GM18861 (cell line): ENCODE measurements around the gene SLC22A16.
"Not testable (repeated sequence)": the region's sequence is repeated elsewhere in the genome, so short reads cannot be mapped to it uniquely, and the experiment has no call there.

ENCODE experiments used
- ATAC-seq: cut with Tn5 transposase; IDR thresholded peaks from one replicate; pipeline ENCODE4 v1.9.1; 2021; ENCODE audit not compliant: unreplicated experiment

SLC22A16 gene

GRCh38 chr6:110490110-110490509 lies 13.7 kb upstream of the SLC22A16 start:
- ATAC-seq, result no peak

GRCh38 chr6:110488606-110489190 lies 12.3 kb upstream of the SLC22A16 start:
- no peak for ATAC-seq

DNA sequence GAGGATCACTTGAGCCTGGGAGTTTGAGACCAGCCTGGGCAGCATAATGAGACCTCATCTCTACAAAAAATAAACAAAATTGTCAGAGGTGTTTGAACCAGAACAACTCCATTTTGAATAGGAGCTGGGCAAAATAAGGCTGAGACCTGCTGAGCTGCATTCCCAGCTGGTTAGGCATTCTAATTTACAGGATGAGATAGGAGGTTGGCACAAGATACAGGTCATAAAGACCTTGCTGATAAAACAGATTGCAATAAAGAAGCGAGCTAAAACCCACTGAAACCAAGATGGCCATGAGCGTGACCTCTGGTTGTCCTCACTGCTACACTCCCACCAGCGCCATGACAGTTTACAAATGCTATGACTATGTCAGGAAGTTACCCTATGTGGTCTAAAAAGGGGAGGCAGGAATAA lies 11.6 kb upstream of the SLC22A16 start:
- ATAC-seq, result not testable (repeated sequence)

- ATAC-seq, result no peak
Measured at GRCh38 chr6:110486756-110487155, 10.3 kb upstream of the SLC22A16 start.

- no peak for ATAC-seq
Measured at GRCh38 chr6:110485491-110485890, 9.1 kb upstream of the SLC22A16 start.

GRCh38 chr6:110484321-110484720 lies 7.9 kb upstream of the SLC22A16 start:
- ATAC-seq, result no peak

DNA sequence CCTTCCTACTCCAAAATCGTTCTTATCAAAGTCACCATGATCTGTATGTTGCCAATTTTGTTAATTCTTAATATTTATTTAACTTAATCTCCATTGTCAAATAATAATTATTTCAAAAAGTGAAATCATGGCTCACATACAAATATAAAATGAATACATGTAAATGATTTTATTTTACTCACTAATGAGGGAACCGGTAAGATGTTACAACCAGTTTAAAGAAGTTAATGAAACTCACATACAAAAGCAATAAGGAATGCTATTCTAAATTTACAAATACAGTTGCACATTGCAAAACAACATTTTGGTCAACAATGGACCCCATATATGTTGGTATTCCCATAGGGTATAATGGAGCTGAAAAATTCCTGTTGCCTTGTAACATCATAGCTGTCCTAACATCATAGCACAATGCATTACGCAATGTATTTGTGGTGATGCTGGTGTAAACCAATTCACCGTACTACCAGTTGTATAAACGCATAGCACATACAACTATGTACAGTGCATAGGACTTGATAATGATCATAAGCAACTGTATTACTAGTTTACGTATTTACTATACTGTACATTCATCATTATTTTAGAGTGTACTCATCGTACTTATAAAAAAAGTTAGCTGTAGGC lies 6.5 kb upstream of the SLC22A16 start:
- no peak for ATAC-seq

GRCh38 chr6:110481081-110481480 lies 4.7 kb upstream of the SLC22A16 start:
- no peak for ATAC-seq

DNA sequence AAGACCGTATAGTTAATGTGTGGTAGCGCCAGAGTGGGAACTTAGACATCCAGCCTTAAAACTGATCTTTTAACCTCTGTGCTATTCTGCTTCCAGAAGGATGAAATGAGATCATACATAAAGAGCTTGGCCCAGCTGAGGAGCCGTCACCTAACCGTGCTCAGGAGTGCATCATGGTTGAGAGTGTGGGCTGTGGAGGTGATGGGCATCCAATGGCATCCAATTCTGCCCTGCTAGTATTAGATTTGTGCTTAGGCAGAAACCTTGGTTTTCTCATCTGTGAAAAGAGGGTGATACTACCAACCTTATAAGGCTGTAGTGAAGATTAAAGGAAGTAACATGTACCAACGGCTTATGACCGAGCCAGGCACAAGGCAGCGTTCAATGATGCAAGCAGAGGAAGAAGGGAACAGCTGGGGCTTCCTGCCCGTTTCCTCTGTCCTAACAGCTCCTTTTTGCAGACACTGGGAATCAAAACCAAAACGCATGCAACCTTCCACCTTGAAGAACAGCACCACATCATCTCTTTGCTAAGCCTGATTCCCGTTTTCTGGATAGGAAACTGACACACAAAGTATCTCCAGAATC lies 1.3 kb downstream of the SLC22A16 start:
- ATAC-seq, result no peak

- ATAC-seq, result no peak
Measured at GRCh38 chr6:110474500-110474899, 1.9 kb downstream of the SLC22A16 start.

DNA sequence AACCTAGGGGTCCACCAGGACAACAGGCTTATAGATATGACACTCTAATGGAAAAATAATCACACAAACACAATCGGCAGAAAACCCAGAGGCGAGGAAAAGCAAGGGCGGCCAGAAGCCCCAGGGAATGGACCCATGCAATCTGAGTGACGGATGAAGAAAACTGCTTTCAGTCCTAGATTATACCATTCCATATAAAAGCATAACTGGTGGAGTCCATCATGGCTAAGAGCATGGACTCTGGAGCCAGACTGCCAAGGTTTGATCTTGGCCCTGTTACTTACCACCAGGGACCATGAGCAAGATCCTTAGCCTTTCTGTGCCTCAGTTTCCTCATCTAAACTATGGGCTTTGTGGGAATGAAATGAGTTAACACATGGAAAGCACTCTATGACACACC lies 3.7 kb downstream of the SLC22A16 start:
- no peak for ATAC-seq

GRCh38 chr6:110471726-110472365 lies 4.6 kb downstream of the SLC22A16 start:
- no peak for ATAC-seq

DNA sequence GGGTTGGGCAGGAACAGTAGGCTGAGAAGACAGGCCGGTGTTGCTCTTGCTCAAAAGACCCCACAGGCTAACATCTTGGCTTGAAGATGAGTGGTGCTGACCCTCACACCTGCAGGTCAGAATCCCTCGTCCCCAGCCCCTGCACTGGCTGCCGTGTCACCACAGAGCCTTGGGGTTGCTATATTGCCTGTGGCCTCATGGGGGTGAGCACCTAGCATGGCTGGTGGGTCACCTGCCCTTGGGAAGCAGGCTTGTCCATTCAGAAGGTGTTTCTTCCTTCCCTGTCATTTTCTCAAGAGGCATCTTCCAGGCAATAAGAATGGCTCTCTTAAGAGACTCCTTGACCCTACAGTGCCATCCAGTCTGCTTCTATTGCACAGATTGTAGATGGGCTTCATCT lies 7.7 kb downstream of the SLC22A16 start:
- ATAC-seq, result no peak

DNA sequence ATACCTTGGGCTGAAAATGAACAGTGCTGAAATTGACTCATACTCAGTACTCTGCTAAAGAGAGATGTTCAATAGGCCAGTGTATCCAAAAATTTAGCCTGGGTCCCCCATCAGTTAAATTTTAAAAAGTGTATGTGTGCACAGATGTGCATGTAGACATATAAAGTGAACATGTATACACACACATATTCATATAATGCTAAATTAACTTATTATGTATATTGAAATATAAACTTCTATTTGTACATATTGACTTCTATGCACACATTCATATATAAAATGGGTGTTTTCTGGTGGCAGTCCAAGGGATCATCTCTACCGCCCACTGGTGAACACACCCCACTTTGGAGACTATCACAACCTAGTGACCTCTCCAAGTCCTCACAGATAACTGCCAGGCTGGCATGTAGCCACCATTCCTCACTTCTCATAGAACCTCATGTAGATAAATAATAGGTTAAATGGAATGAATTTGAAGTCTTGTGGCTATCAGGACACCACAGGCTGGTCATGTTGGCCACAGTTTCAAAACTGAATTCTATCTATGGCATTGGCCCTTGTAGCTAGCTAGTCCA lies 8.8 kb downstream of the SLC22A16 start:
- no peak for ATAC-seq

DNA sequence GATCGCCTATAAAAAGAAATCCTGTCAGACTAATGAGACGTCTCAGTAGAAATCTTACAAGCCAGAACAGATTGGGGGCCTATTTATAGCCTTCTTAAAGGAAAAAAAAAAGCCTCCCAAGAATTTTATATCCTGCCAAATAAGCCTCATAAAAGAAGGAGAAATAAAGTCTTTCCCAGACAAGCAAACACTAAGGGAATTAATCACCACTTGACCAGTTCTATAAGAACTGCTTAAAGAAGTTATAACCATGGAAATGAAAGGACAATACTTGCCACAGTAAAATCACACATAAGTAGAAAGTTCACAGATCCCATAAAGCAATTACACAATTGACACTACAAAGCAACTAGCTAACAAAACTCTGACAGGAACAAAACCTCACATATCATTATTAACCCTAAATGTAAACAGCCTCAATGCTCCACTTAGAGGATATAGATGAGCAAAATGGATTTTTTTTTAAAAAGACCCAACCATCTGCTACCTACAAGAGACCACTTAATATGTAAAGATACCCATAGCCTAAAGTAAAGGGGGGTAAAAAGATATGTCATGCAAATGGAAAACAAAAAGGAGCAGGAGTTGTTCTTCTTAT lies 13.4 kb downstream of the SLC22A16 start:
- ATAC-seq, result no peak

- no peak for ATAC-seq
Measured at GRCh38 chr6:110461376-110461775, 15.0 kb downstream of the SLC22A16 start.

DNA sequence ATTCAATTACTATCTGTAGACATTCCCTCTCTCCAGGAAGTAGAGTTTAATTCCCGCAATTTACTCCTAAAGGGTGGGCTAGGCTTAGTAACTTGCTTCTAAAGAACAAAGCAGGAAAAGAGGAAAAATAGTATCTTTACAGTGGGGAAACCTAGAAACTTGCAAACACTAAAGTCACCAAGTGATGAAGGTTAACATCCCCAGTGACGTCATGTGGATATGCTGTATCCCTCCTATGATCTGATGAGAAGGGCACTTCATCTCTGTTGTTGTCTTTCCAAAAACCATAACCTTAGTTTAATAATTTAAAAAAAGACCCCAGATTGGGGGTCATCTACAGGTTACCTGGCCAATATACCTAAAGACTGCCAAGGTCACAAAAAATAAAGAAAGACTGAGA lies 17.3 kb downstream of the SLC22A16 start:
- no peak for ATAC-seq

- ATAC-seq, result no peak
Measured at GRCh38 chr6:110458476-110458875, 17.9 kb downstream of the SLC22A16 start.

DNA sequence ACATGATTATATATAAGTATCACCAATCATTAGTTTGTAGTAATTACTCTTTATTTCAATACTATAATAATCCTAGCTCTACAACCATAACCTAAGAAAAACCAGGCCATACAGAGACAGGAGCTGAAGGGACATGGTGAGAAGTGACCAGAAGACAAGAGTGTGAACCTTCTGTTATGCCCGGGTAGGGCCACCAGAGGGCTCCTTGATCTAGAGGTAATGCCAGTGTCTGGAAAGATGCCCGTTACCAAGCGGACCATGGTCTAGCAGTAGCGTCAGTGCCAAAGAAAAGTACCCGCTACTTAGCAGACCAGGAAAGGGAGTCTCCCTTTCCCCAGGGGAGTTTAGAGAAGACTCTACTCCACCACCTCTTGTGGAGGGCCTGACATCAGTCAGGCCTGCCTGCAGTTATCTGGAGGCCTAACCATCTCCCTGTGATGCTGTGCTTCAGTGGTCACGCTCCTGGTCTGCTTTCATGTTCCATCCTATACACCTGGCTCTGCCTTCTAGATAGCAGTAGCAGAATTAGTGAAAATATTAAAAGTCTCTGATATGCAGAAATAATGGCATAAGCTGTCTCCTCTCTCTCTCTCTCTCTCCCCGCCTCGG lies 18.7 kb downstream of the SLC22A16 start:
- not testable (repeated sequence) for ATAC-seq

GRCh38 chr6:110456694-110457093 lies 19.7 kb downstream of the SLC22A16 start:
- no peak for ATAC-seq

- no peak for ATAC-seq
Measured at GRCh38 chr6:110449541-110449895, 26.9 kb downstream of the SLC22A16 start.
